DOHH2 (cell line): ENCODE data around the gene TMEM63C.

Source experiments
- H3F3A ChIP-seq: fragments of 200-600 bp; sonication (generic), shearing (Covaris generic); 2 replicates; pipeline ENCODE4 v1.6.0; 2016; ENCODE audit warnings: antibody characterized with exemption, mild to moderate bottlenecking; ENCODE audit not compliant: control insufficient read depth, insufficient read depth
- H3K27ac ChIP-seq: fragments of 200-600 bp; sonication (generic); 2 replicates; pipeline ENCODE4 v1.5.1; 2014; ENCODE audit warnings: low read depth, mild to moderate bottlenecking, low read length, moderate library complexity
- H3K27me3 ChIP-seq: fragments of 200-600 bp; sonication (generic); 2 replicates; pipeline ENCODE4 v1.6.1; 2014; ENCODE audit warnings: mild to moderate bottlenecking, low read length, mixed read lengths; ENCODE audit not compliant: control insufficient read depth
- H3K36me3 ChIP-seq: fragments of 200-600 bp; sonication (generic); 2 replicates; pipeline ENCODE4 v1.6.1; 2014; ENCODE audit warnings: mild to moderate bottlenecking, low read length, moderate library complexity, mixed read lengths; ENCODE audit not compliant: control insufficient read depth
- H3K4me1 ChIP-seq: fragments of 200-600 bp; sonication (generic); 2 replicates; pipeline ENCODE4 v1.6.1; 2014; ENCODE audit warnings: mild to moderate bottlenecking, low read length, mixed read lengths; ENCODE audit not compliant: control insufficient read depth
- H3K4me2 ChIP-seq: fragments of 200-600 bp; sonication (generic); 2 replicates; pipeline ENCODE4 v1.6.0; 2014; ENCODE audit warnings: mild to moderate bottlenecking, low read length, moderate library complexity
- H3K4me3 ChIP-seq: fragments of 200-600 bp; sonication (generic); 2 replicates; pipeline ENCODE4 v1.5.1; 2014; ENCODE audit warnings: mild to moderate bottlenecking, low read length, mixed read lengths
- H3K79me2 ChIP-seq: fragments of 200-600 bp; sonication (generic); 2 replicates; pipeline ENCODE4 v1.6.1; 2014; ENCODE audit warnings: mild to moderate bottlenecking, low read length, mixed read lengths; ENCODE audit not compliant: control insufficient read depth
- H3K9me2 ChIP-seq: fragments of 200-600 bp; sonication (generic); replicated peaks from 2 replicates; pipeline ENCODE4 v1.6.1; 2014; ENCODE audit warnings: mild to moderate bottlenecking, low read length, mixed read lengths; ENCODE audit not compliant: control insufficient read depth
- H3K9me3 ChIP-seq: fragments of 200-600 bp; sonication (generic); 2 replicates; pipeline ENCODE4 v1.6.1; 2014; ENCODE audit warnings: antibody characterized with exemption, low read length, mixed read lengths; ENCODE audit not compliant: control insufficient read depth, insufficient read depth
- H4K20me1 ChIP-seq: fragments of 200-600 bp; sonication (generic); 2 replicates; pipeline ENCODE4 v1.6.0; 2014; ENCODE audit warnings: low read depth, mild to moderate bottlenecking, antibody characterized with exemption, low read length, moderate library complexity; ENCODE audit not compliant: control insufficient read depth, insufficient read depth
- EZH2phosphoT487 ChIP-seq: fragments of 200-600 bp; sonication (generic); IDR thresholded peaks from 2 replicates; pipeline ENCODE4 v1.6.1; 2017; ENCODE audit warnings: borderline replicate concordance, mild to moderate bottlenecking, antibody characterized with exemption, low read length, moderate library complexity, mixed read lengths
- TF ChIP-seq, protein P1 (sequence below): fragments of 200-600 bp; sonication (generic); IDR thresholded peaks from one replicate; pipeline ENCODE4 v1.5.1; 2014; ENCODE audit warnings: antibody characterized with exemption, mild to moderate bottlenecking, low read depth, low read length; ENCODE audit not compliant: poor library complexity, severe bottlenecking

TMEM63C gene

DNA sequence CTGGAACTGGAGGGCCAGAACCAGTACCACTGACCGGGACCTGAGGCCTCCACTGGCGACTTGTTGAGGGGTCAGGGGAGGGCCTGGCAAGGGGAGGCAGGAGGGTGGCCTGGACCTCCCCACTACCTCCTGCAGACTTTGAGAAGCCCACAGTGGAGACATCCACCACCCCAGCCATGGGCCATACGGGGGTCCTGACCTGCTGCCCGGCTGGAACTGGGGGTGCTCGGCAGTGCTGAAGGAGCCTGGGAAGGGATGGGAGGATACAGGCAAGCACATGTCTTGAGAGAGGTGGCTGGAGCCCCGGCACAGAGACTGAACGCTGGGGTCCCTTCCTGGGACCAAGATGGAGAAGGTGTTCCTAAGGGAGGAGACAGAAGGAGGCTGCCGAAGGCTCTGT is 75.1 kb downstream of the TMEM63C start:
- Histone ChIP-seq H3K27ac (no peak overlapping the region), H3K4me1 (no peaks in the 10 kb centered on the region), H3K79me2 (no peaks in the 10 kb centered on the region), H3F3A (no peaks in the 10 kb centered on the region), H3K4me3 (no peak overlapping the region), H3K4me2 (no peak overlapping the region), H4K20me1 (no peaks in the 10 kb centered on the region), H3K36me3 (no peaks in the 10 kb centered on the region), H3K9me2 (no peaks in the 10 kb centered on the region), H3K9me3 (no peaks in the 10 kb centered on the region), H3K27me3 (no peaks in the 10 kb centered on the region)
- TF ChIP-seq EZH2phosphoT487, result no peak
- TF ChIP-seq, protein P1, sequence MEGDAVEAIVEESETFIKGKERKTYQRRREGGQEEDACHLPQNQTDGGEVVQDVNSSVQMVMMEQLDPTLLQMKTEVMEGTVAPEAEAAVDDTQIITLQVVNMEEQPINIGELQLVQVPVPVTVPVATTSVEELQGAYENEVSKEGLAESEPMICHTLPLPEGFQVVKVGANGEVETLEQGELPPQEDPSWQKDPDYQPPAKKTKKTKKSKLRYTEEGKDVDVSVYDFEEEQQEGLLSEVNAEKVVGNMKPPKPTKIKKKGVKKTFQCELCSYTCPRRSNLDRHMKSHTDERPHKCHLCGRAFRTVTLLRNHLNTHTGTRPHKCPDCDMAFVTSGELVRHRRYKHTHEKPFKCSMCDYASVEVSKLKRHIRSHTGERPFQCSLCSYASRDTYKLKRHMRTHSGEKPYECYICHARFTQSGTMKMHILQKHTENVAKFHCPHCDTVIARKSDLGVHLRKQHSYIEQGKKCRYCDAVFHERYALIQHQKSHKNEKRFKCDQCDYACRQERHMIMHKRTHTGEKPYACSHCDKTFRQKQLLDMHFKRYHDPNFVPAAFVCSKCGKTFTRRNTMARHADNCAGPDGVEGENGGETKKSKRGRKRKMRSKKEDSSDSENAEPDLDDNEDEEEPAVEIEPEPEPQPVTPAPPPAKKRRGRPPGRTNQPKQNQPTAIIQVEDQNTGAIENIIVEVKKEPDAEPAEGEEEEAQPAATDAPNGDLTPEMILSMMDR, result no peak

DNA sequence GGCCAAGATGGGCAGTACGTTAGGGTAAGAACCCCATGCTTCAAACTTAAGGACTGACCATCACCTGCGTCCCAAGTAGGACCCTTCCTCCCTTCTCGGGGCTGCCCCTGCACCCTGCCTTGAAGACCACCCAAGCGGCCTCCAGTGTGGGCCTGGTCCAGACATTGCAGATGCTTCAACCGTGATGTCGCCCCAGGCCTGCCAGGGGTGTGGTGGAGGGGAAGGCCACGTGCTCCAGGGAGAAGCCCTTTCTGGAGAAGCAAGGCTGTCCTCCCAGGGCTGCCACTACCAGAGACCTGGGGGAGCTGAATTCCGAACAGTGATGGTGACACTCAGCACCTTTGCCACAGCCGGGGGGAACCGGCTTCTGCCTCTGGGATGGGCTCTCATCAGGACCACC is 76.1 kb downstream of the TMEM63C start:
- H3K9me2 ChIP-seq, result no peaks in the 10 kb centered on the region
- no peaks in the 10 kb centered on the region for H4K20me1 ChIP-seq
- no peaks in the 10 kb centered on the region for H3K4me1 ChIP-seq
- H3F3A ChIP-seq, result no peaks in the 10 kb centered on the region
- H3K27me3 ChIP-seq, result no peaks in the 10 kb centered on the region
- no peak overlapping the region for H3K4me3 ChIP-seq
- no peak for TF ChIP-seq EZH2phosphoT487
- TF ChIP-seq, protein P1, result no peak
- H3K9me3 ChIP-seq, result no peaks in the 10 kb centered on the region
- no peaks in the 10 kb centered on the region for H3K36me3 ChIP-seq
- H3K27ac ChIP-seq, result no peak overlapping the region
- H3K79me2 ChIP-seq, result no peaks in the 10 kb centered on the region
- no peak overlapping the region for H3K4me2 ChIP-seq

DNA sequence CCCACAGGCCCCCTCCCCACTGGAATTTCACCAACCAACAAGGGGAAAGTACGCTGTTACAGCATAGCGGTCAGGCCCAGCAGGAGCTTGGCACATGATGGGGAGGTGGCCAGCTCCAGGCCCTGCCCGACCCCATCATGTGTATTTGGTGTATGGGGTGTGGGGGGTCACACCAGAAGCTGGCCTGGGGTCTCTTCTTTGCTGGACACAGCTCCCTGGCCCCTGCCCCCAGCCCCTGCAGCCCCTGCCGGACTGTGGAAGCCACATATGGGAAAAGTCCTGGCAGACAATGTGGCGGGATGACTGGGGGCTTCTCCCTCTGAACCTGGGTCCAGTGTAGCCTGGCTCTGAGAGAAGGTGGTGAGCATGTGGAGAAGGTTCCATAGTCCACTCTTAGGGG is 77.0 kb downstream of the TMEM63C start:
- Histone ChIP-seq H3K4me1 (no peaks in the 10 kb centered on the region), H4K20me1 (no peaks in the 10 kb centered on the region), H3K27me3 (no peaks in the 10 kb centered on the region), H3K9me3 (no peaks in the 10 kb centered on the region), H3K4me3 (no peak overlapping the region), H3K27ac (no peak overlapping the region), H3K4me2 (no peak overlapping the region), H3K79me2 (no peaks in the 10 kb centered on the region), H3K9me2 (no peaks in the 10 kb centered on the region), H3F3A (no peaks in the 10 kb centered on the region), H3K36me3 (no peaks in the 10 kb centered on the region)
- no peak for TF ChIP-seq EZH2phosphoT487
- TF ChIP-seq, protein P1, result no peak
